Small intestine (tissue), 7 donors: Measurements from ENCODE around the gene LTO1. TPM values are rescaled to one million over a fixed set of nuclear protein-coding genes. Genes with fewer than 3 reads are reported as not detected.

Experiments
- DNase-seq, 2 donors: peaks; one replicate each; pipeline versions ENCODE4 v3.0.0 to v3.0.0-alpha.2; 2013
- FAIRE-seq: peaks from 2 replicates; lab custom pipeline; 2012; peaks lifted over from hg19 to GRCh38; lab: Jason Lieb, UNC
- H3K27ac ChIP-seq, 3 donors: one replicate each; pipeline ENCODE4 v1.5.1; 2013; ENCODE audit warnings: low read length in 2 of 3, mild to moderate bottlenecking in 2 of 3, control low read depth in 1 of 3, inconsistent platforms in 1 of 3, low read depth in 1 of 3, moderate library complexity in 1 of 3
- H3K27me3 ChIP-seq, 3 donors: one replicate each; pipeline ENCODE4 v1.6.1; 2013; ENCODE audit warnings: low read length in 3 of 3, inconsistent platforms in 1 of 3; ENCODE audit not compliant: control insufficient read depth in 3 of 3, insufficient read depth in 3 of 3
- H3K36me3 ChIP-seq, 3 donors: one replicate each; pipeline ENCODE4 v1.6.1; 2013; ENCODE audit warnings: low read length in 3 of 3, inconsistent platforms in 1 of 3, low read depth in 1 of 3, mild to moderate bottlenecking in 1 of 3, moderate library complexity in 1 of 3; ENCODE audit not compliant: control insufficient read depth in 3 of 3, insufficient read depth in 2 of 3
- H3K4me1 ChIP-seq, 3 donors: one replicate each; pipeline ENCODE4 v1.6.1; 2013; ENCODE audit warnings: low read length in 2 of 3, inconsistent platforms in 1 of 3, low read depth in 1 of 3, mild to moderate bottlenecking in 1 of 3, moderate library complexity in 1 of 3; ENCODE audit not compliant: control insufficient read depth in 3 of 3, insufficient read depth in 2 of 3
- H3K4me3 ChIP-seq, 3 donors: one replicate each; pipeline ENCODE4 v1.5.1; 2013; ENCODE audit warnings: low read length in 3 of 3, control low read depth in 1 of 3, inconsistent platforms in 1 of 3, low read depth in 1 of 3, mild to moderate bottlenecking in 1 of 3, moderate library complexity in 1 of 3
- H3K9me3 ChIP-seq, 2 donors: one replicate each; pipeline ENCODE4 v1.6.1; 2013; ENCODE audit warnings: low read depth in 1 of 2, low read length in 1 of 2; ENCODE audit not compliant: control insufficient read depth in 2 of 2, insufficient read depth in 1 of 2
- WGBS, 3 donors: extraction: QIAGEN DNeasy Blood & Tissue Kit; methylation state at CpG; one replicate each; pipeline ENCODE4 v1.1.7; 2013; 5-methylcytosine and 5-hydroxymethylcytosine counted together
- polyA plus RNA-seq, 4 donors: library from polyadenylated mRNA; stranded (reverse) in 3 of 4; unstranded in 1 of 4; fragments of 200-250 nt in 3 of 4; fragments of 120-200 nt in 1 of 4; gene quantifications; one replicate each; pipeline versions ENCODE4 v1.2.1 to v1.2.3, GENCODE V29; 2013
- donor health status: healthy with polysubstance abuse.
- donor health status: control.
- donor health status: control.
- donor health status: Bipolar disorder and iron deficiency.
- donor health status: healthy.

Gene LTO1
- polyA plus RNA-seq, 4 donors, result 14.6 to 21.1 (median 17.7) TPM

DNA sequence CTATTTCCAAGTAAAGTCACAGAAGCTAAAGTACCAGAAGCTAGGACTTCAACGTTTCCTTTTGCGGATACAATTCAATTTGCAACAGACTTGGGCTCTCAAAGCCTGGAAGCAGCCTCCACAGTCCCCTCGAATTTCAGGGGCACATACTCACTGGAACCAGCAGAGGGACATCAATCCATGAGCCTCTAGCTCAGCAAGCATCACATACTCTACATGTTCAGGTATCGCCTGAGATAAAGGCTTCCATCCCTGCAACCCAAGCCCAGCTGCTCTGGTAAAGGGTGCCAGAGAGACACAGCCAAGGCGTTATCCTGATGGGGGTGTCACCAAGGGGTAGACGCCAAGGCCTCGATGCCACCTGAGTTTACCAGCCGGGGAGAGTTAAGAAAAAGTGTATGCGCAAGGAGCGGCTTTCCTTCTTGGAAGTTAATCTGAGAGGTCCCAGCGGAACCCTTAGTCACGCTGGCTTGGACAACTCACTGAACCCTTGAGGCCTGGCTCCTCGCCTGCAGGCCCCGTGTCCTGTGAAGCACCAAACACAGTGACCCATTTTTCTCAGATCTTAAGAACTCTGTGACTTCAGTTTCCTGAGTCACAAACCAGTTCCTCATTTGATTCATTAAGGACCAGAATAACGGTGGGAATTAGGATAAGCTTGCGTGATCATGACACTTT, 13.0 kb downstream of the LTO1 start:
- no peak for DNase-seq
- Histone ChIP-seq H3K9me3 (no peaks in the 10 kb centered on the region), H3K27me3 (no peaks in the 10 kb centered on the region), H3K27ac (no peak overlapping the region), H3K36me3 (peaks cover 0 to 54% (median 6%) of the 10 kb centered on the region in 3 donors), H3K4me3 (no peak overlapping the region), H3K4me1 (peaks cover 0 to 5% (median 0%) of the 10 kb centered on the region in 3 donors)
- WGBS, 3 donors, result 85 to 88% (median 87%) methylated on average over 16 of the region's 16 CpGs
- no peak for FAIRE-seq

DNA sequence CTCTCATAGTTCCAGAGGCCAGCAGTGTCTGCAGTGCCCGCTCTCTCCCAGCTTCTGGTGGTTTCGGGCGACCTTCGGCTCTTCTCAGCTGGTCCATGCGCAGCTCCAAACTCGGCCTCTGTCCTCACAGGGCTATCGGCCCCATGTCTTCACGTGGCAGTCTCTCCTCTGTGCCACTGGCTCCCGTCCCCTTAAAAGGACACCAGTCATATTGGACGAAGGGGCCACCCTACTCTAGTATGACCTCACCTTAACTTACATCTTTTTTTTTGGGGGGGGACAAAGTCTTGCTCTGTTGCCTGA, 13.8 kb downstream of the LTO1 start:
- H3K27ac ChIP-seq, result no peak overlapping the region
- no peak for FAIRE-seq

DNA sequence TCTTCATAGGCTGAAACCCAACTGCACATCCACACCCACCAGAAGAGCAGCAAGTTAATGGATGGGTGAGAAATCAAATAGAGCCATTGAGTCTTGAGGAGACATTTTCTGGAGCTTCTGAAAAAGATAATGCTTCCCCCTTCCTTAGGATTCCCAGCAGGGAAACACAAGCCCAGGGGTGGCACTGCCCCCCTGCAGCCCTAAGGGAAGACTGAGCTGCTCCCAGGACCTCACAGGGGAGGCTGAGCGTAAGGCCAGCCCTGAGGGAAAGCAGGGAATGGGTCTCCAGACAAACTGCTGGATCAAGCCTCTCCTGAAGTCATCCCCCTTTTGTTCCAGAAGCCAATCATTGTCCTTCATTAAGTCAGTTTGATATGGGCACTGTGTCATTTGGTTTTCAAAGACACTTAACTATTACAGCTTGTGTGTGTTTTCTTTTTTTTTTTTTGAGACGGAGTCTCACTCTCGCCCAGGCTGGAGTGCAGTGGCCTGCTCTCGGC, 15.1 kb downstream of the LTO1 start:
- Histone ChIP-seq H3K36me3 (peaks cover 0 to 36% (median 5%) of the 10 kb centered on the region in 3 donors), H3K9me3 (no peaks in the 10 kb centered on the region), H3K27ac (no peak overlapping the region), H3K4me1 (peaks cover 0 to 9% (median 0%) of the 10 kb centered on the region in 3 donors), H3K4me3 (no peak overlapping the region), H3K27me3 (no peaks in the 10 kb centered on the region)
- 93 to 98% (median 93%) methylated on average over 4 of the region's 4 CpGs for WGBS, 3 donors
- DNase-seq (no peak), FAIRE-seq (no peak)

More for the DNA sequence above, 13.8 kb downstream of the LTO1 start:
- Histone ChIP-seq H3K27me3 (no peaks in the 10 kb centered on the region), H3K36me3 (peaks cover 0 to 46% (median 6%) of the 10 kb centered on the region in 3 donors), H3K4me3 (no peak overlapping the region), H3K9me3 (no peaks in the 10 kb centered on the region), H3K4me1 (peaks cover 0 to 5% (median 0%) of the 10 kb centered on the region in 3 donors)
- 73 to 95% (median 90%) methylated on average over 10 of the region's 10 CpGs for WGBS, 3 donors
- no peak for DNase-seq

DNA sequence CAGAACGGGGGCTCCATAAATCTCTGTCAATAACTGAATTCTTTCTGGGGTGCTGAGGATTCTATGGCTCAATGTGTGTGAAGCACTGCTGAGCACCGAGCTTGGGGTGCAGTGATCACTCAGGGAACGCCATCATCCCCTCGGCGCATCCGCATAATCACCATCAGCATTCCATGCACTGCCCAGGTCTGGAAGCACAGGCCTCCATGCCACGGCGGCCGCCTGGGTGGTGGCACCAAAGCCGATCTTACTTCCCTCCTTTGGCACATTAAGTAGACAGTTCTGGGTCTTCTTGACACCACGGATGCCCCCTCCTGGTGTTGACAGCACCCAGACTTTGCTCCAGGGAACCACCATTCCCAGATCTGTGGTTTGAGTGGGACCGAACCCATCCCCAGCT, 15.6 kb downstream of the LTO1 start:
- DNase-seq (no peak), FAIRE-seq (no peak)
- Histone ChIP-seq H3K36me3 (peaks cover 0 to 34% (median under 1%) of the 10 kb centered on the region in 3 donors), H3K27ac (no peak overlapping the region), H3K9me3 (no peaks in the 10 kb centered on the region), H3K27me3 (no peaks in the 10 kb centered on the region), H3K4me3 (no peak overlapping the region), H3K4me1 (peaks cover 0 to 14% (median 0%) of the 10 kb centered on the region in 3 donors)
- 88 to 95% (median 91%) methylated on average over 12 of the region's 12 CpGs for WGBS, 3 donors

DNA sequence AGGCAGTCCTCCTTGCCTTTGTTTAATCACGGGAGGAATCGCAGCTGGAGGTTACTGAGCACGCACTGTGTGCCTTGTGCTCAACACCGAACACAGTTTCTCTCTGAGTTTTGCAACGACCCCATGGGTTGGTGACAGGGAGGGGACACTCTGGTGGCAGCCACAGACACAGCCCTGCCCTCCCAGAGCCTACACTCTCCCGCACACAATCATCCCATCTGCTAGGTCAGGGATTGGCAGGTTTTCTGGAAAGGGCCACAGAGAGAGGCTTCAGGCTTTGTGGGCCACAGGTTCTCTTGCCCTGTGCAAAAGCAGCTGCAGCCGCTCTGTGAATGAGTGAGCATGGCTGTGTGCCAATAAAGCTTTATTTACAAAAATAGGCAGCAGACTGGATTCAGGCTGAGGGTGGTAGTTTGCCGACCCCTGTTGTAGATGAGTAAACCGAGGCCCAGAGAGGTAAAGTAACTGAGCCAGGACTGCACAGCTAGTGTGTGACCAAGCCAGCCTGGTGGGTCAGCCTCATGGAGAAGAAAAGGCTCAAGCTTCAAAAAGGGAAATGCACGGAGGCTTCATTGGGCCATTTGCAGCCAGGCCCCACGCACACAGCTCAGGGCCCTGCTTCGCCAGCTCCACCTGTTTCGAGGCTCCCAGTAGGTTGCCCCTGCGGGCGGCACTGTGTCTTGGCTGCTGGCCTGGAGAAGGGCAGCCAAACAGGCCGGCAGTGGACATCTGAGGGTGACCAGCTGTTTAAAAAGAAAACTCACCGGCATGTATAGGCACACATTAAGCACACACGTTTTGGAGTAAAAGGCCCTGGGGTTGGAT, 16.3 kb downstream of the LTO1 start:
- no peak for FAIRE-seq
- H3K27me3 ChIP-seq, result no peaks in the 10 kb centered on the region
- H3K27ac ChIP-seq, result no peak overlapping the region
- no peak overlapping the region for H3K4me3 ChIP-seq
- 81 to 82% (median 81%) methylated on average over 18 of the region's 18 CpGs for WGBS, 3 donors
- no peaks in the 10 kb centered on the region for H3K9me3 ChIP-seq
- peaks cover 0 to 34% (median 0%) of the 10 kb centered on the region in 3 donors for H3K36me3 ChIP-seq
- H3K4me1 ChIP-seq, result peaks cover 0 to 16% (median 0%) of the 10 kb centered on the region in 3 donors
- no peak for DNase-seq

DNA sequence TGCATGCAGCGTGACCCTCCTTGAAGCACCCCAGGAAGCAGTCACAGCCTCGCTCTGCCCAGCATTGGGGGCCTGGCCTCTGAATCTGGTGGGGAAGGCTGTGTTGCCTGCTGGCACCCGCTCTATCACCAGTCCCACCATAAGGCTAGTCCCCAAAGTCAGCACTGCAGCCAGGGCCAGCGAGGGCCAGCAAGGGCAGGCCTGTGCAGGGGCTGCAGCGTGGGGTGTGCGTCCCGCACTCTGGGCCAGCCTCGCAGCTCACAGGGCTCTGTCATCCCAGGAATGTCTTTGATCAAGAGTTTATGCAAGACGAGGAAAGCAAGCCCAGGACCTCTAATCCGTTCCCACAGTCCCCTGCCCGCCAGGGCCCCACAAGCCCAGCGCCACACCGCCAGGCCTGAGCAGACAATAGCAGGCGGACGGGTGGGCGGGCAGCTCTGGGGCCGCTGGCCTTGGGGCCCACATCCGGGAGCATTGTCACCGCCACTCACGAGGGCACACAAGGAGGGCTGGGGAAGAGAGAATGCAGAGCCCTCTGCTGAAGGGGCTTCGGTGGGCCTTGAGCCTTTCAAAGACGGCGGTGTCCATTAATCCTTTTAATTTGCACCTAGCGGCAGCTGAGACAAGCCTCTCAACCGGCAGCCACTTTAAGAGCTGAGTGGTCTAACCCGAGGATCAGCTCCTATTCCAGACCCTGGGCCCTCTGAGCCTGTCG, 17.1 kb downstream of the LTO1 start:
- Histone ChIP-seq H3K27me3 (no peaks in the 10 kb centered on the region), H3K9me3 (no peaks in the 10 kb centered on the region), H3K36me3 (peaks cover 0 to 34% (median 4%) of the 10 kb centered on the region in 3 donors), H3K27ac (no peak overlapping the region), H3K4me1 (peaks cover 0 to 16% (median 0%) of the 10 kb centered on the region in 3 donors), H3K4me3 (no peak overlapping the region)
- 66 to 80% (median 78%) methylated on average over 26 to 27 of the region's 27 CpGs for WGBS, 3 donors
- FAIRE-seq (no peak), DNase-seq (no peak)

DNA sequence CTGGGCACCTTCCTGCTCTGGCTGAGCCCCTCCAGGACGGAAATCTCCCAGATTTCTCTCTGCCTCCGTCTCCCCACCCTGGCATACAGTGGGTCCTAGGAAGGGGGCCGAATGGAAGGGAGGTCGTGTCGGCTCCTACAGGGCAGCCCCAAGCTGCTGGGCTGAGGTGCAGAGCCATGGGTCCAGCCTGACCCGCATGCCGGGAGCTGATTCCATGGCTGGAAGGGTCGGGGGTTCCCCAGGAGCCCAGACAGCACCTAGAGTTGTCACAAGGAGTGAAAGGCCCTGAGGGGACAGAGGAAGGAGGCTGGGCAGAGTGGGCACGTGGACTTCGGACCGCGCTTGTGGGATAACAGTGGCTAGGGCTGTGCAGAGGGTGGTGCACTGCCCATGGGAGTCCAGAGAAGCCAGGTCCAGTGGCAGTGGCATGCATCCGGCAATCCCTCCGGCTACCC, 17.7 kb downstream of the LTO1 start:
- H3K9me3 ChIP-seq, result no peaks in the 10 kb centered on the region
- WGBS, 3 donors, result 80 to 90% (median 87%) methylated on average over 14 of the region's 14 CpGs
- DNase-seq, result no peak
- H3K4me1 ChIP-seq, result peaks cover 0 to 16% (median 0%) of the 10 kb centered on the region in 3 donors
- H3K27me3 ChIP-seq, result no peaks in the 10 kb centered on the region
- FAIRE-seq, result no peak
- no peak overlapping the region for H3K27ac ChIP-seq
- no peak overlapping the region for H3K4me3 ChIP-seq
- H3K36me3 ChIP-seq, result peaks cover 0 to 33% (median 5%) of the 10 kb centered on the region in 3 donors
